ENCODE results near the gene KCNQ2. TPM values are rescaled to one million over a fixed set of nuclear protein-coding genes. Genes with fewer than 3 reads are reported as not detected.

Gene KCNQ2
- total RNA-seq, 4 donors from 2014 or later = not detected

DNA sequence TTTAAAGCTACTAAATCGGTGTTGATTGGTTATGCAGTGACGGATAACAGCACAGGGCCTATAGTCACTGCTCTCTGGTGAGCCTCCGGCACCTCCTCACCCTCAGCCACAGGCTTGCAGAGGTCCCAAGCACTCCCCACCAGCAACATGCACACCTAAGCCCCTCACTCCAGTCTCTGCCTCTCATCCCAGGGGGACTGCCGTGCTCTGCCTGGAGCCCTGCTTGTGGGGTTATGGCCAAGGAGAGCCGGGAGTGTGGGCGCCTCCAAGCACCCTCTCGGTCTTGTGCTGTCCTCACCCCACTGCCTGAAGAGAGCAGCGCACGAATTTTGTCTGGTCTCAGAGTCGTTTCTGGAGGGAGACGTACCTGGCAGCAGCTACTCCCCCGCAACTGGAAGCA, 33.3 kb upstream of the KCNQ2 start:
- TF ChIP-seq, protein P1, sequence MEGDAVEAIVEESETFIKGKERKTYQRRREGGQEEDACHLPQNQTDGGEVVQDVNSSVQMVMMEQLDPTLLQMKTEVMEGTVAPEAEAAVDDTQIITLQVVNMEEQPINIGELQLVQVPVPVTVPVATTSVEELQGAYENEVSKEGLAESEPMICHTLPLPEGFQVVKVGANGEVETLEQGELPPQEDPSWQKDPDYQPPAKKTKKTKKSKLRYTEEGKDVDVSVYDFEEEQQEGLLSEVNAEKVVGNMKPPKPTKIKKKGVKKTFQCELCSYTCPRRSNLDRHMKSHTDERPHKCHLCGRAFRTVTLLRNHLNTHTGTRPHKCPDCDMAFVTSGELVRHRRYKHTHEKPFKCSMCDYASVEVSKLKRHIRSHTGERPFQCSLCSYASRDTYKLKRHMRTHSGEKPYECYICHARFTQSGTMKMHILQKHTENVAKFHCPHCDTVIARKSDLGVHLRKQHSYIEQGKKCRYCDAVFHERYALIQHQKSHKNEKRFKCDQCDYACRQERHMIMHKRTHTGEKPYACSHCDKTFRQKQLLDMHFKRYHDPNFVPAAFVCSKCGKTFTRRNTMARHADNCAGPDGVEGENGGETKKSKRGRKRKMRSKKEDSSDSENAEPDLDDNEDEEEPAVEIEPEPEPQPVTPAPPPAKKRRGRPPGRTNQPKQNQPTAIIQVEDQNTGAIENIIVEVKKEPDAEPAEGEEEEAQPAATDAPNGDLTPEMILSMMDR (IDR thresholded peaks at IDR 0.05) = no peak
- ATAC-seq (ENCODE audit: low FRiP score) (no peak), DNase-seq (ENCODE audit: low spot score) (no peak)

DNA sequence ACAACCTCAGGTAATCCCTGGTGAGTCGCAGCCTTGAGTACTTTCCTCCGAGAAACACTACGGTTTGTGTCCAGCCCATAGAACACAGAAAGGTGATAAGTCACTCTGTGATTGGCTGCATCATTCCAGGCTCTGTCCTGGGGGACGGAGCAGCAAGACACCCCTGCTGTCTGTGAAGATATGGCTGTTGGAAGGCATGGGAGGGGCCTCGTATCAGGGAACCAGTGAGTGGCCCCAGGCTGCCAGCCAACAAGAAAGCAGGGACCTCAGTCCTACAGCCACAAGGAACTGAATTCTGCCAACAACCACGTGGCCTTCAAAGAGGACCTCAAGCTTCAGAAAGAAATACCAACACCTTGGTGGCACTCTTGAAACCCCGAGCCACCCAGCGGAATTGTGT, 32.8 kb upstream of the KCNQ2 start:
- TF ChIP-seq, protein P1 (IDR thresholded peaks at IDR 0.05) = no peak
- ATAC-seq (ENCODE audit: low FRiP score) (no peak), DNase-seq (ENCODE audit: low spot score) (no peak)

DNA sequence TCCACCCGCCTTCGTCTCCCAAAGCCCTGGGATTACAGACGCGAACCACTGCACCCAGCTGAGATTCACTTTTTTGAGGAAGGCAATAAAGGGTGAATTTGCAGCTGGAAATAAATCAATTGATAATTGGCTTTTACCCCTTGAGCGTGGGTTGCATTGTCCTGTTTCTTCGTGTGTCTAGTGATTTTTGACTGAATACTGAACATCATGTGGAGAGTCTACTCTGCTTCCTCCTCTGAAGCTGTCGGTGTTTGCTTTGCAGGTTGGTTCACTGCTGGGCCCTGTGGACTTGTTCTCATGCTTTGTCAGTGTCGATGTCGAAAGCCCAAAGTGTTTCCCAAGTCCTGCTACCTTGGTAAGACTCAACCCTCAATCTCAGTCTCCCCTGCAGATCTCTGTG, 32.2 kb upstream of the KCNQ2 start:
- TF ChIP-seq, protein P1 (IDR thresholded peaks at IDR 0.05) = no peak
- DNase-seq (ENCODE audit: low spot score) (no peak), ATAC-seq (ENCODE audit: low FRiP score) (no peak)

DNA sequence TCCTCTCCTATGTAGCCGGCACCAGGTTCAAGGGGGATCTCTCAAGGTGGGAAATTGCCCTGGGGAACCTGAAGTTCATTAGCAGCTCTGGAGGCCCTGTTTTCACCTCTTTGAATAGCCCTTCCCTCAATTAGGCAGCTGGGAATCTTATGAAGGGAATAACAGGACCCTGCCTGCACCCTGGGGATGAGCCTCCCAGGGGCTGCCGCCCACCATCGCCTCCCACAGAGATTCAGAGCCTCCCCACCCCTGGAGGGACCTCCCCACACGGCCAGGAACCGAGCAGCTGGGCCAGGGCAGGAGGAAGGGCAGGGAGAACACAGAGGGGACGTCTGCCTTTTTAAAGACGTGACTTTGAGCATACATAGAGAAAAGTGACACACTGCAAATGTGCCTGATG, 31.1 kb upstream of the KCNQ2 start:
- no peak for DNase-seq (ENCODE audit: low spot score)
- TF ChIP-seq, protein P1 (IDR thresholded peaks at IDR 0.05) = no peak

DNA sequence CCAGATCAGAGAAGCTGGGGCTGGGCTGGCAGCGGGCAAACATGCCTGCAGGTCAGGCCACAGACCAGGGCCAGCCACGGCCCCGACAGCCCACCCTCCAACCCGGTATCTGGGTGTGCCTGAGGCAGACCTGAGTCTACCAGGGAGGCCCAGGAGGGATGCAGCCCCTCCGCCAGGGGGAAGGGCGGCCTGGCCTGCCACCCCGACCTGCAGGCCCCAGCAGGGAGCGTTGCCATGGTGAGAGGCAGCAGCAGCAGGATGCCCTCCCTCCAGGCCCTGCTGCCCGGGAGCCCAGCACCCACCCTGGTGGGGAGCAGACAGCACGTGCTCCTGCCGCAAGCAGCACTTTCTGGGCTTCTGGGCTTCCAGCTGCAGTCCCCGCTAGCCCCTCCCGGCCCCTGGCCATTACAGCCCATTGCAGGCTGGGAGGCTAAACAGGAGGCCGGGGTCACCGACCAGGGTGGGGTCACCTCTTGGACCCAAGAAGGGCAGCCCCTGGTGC, 30.3 kb upstream of the KCNQ2 start:
- ATAC-seq (ENCODE audit: low FRiP score) (no peak), DNase-seq (ENCODE audit: low spot score) (no peak)
- TF ChIP-seq, protein P1 (IDR thresholded peaks at IDR 0.05) = no peak

More for the DNA sequence above, 31.1 kb upstream of the KCNQ2 start:
- ATAC-seq (ENCODE audit: low FRiP score) = no peak

DNA sequence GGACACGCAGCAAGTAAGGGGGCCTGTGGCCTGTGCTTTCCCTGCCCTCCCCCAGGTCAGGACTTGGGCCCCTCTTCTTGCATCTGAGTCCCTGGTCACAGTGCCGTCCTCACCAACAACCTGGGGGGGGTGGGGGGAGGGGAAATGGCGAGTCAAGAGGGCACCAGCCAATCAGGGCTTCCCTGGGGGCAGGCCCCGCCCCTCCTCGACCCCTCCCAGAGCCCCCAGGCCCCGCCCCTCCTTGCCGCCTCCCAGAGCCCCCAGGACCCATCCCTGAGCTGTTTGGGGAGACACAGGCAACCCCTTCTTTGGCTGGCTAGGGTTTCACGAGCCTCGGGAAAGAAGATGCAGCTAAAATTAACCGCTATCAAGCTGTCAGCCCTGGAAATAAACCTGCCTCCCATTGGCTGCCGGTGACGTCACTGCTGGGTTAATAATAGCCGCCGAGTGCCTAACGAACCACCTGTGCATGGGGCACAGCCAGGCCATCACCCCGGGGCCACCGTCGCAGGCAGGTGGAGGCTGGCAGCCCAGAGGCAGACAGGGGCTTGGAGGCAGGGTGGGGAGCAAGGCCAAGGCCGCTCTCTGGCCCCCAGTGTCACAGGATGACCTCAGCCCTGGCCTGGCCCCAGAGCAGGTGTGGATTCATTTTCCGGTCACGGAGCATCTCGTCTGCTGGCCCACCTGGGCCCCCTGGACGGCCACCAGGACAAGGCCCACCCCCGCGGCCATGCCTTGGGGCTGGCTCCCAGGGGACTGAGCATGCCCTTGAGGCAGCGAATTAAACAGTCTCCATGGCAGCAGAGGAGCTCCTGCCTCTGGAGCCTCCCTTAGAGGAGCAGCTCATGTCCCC, 29.6 kb upstream of the KCNQ2 start:
- DNase-seq (ENCODE audit: low spot score) (no peak), ATAC-seq (ENCODE audit: low FRiP score) (no peak)
- TF ChIP-seq, protein P1 (IDR thresholded peaks at IDR 0.05) = no peak
